Activated T-helper 1 cell treated with anti-CD3 and anti-CD28 coated beads, Interleukin-2, amount 50 U/mL, for 16 hours (primary cell): ENCODE results near the gene TRPC6.
"Not testable (repeated sequence)": the region's sequence is repeated elsewhere in the genome, so short reads cannot be mapped to it uniquely, and the experiment has no call there.

ENCODE experiments used
- DNase-seq, 2 donors: peaks; one replicate each; pipeline ENCODE4 v3.0.0-alpha.2; 2020; ENCODE audit warnings: low read depth in 1 of 2, low spot score in 1 of 2

TRPC6 gene

GRCh38 chr11:101453682-101454081 is 130.1 kb downstream of the TRPC6 start:
- no peak for DNase-seq

GRCh38 chr11:101448881-101449442 is 134.8 kb downstream of the TRPC6 start:
- DNase-seq = no peak

- DNase-seq = no peak
Measured at GRCh38 chr11:101446726-101447125, 137.1 kb downstream of the TRPC6 start.

GRCh38 chr11:101446238-101446637 is 137.6 kb downstream of the TRPC6 start:
- DNase-seq = no peak

GRCh38 chr11:101445761-101446160 is 138.0 kb downstream of the TRPC6 start:
- DNase-seq = no peak

GRCh38 chr11:101444851-101445250 is 139.0 kb downstream of the TRPC6 start:
- no peak for DNase-seq

- DNase-seq = no peak
Measured at GRCh38 chr11:101444164-101444563, 139.6 kb downstream of the TRPC6 start.

- DNase-seq = no peak
Measured at GRCh38 chr11:101442936-101443521, 140.8 kb downstream of the TRPC6 start.

- DNase-seq = no peak
Measured at GRCh38 chr11:101442171-101442570, 141.6 kb downstream of the TRPC6 start.

GRCh38 chr11:101441747-101442146 is 142.1 kb downstream of the TRPC6 start:
- no peak for DNase-seq

GRCh38 chr11:101439488-101439887 is 144.3 kb downstream of the TRPC6 start:
- DNase-seq = no peak

GRCh38 chr11:101438708-101439107 is 145.1 kb downstream of the TRPC6 start:
- not testable (repeated sequence) for DNase-seq

GRCh38 chr11:101438126-101438525 is 145.7 kb downstream of the TRPC6 start:
- no peak for DNase-seq

GRCh38 chr11:101436511-101437142 is 147.2 kb downstream of the TRPC6 start:
- no peak for DNase-seq

- no peak for DNase-seq
Measured at GRCh38 chr11:101435408-101435973, 148.3 kb downstream of the TRPC6 start.

- DNase-seq = no peak
Measured at GRCh38 chr11:101434026-101434643, 149.7 kb downstream of the TRPC6 start.

- no peak for DNase-seq
Measured at GRCh38 chr11:101433151-101433550, 150.7 kb downstream of the TRPC6 start.

- no peak for DNase-seq
Measured at GRCh38 chr11:101429703-101430540, 153.9 kb downstream of the TRPC6 start.

GRCh38 chr11:101428918-101429317 is 154.9 kb downstream of the TRPC6 start:
- no peak for DNase-seq

- no peak for DNase-seq
Measured at GRCh38 chr11:101407324-101407723, 176.5 kb downstream of the TRPC6 start.
